Measurements from ENCODE around the gene VTN.
A peak's percentile ranks its signal among the peaks of the same experiment; 100 is the strongest.

VTN gene

GRCh38 chr17:28370035-28370743, at the start of gene VTN:
VTN (minus strand) TSS chr17:28370307; CDS start chr17:28370203, 104 bp downstream.
- DNase-seq: no peak

DNA sequence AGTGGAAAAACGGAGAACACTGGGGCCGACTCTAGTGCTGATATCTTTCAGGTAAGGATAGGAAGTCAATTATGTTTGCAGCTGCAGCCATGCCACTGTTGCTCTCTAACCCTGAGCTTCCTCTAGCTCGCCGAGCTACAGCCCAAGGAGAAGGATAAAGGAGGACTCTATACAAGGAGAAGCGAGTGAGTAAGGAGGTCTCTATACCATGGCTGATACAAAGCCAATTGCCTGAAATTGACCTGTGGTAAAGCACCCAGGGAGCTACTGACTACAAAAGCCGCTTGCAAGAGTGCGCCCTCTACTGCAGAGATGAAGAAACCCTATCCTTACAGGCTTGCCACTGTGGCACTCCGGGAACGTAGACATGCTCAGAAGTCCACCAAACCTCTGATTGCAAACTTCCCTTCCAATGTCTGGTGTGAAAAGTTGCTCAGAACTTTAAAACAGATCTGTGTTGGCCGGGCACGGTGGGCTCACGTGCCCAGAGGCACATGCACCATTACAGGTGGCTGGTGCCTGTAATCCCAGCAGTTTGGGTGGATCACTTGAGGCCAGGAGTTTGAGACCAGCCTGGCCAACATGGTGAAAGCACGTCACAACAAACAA, 46.7 kb upstream of the VTN start:
- peak; percentile 55 for DNase-seq

DNA sequence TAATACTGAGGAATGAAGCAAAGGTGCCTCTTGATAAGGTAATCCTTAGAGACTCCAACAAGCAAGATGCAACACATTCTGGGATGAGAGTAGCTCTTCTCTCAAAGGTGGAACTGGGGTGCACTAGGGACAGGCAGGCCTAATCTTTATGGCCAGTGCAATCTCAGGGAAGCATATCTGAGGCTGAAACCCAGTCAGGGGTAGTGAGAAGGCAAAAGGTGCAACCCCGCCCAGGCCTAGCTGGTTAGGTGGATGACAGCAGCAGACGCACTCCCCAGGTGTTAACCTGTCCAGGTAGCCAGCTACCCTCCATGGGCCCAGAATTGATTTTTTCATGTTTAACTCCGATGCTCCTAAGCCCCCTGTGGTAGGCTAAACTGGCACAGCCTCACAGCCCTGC, 45.8 kb upstream of the VTN start:
- DNase-seq: no peak

DNA sequence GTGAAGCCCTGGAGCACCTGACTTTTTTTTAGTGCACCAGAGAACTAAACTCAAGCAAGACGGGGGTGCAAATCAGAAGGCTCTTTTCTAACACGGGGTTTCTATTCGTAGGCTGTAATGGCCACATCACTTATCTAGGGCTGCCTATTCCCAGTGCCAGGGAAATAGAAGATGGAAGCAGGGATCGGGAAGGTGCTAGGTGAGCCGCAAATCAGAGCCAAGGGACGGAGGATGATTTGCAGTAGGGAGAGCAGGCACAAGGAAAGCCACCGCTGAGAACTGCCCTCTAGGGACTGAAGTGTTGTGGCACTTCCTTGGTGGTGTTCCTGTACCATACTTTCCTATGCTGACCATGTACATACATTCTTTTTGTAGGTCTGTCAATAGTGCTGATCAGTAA, 43.7 kb upstream of the VTN start:
- DNase-seq: no peak

GRCh38 chr17:28412099-28412498, 42.0 kb upstream of the VTN start:
- DNase-seq: no peak

GRCh38 chr17:28407974-28408306, 37.8 kb upstream of the VTN start:
- no peak for DNase-seq

- peak; percentile 65 for DNase-seq
Observed at GRCh38 chr17:28407130-28407973, 37.2 kb upstream of the VTN start.

GRCh38 chr17:28406473-28406814, 36.3 kb upstream of the VTN start:
- no peak for DNase-seq

DNA sequence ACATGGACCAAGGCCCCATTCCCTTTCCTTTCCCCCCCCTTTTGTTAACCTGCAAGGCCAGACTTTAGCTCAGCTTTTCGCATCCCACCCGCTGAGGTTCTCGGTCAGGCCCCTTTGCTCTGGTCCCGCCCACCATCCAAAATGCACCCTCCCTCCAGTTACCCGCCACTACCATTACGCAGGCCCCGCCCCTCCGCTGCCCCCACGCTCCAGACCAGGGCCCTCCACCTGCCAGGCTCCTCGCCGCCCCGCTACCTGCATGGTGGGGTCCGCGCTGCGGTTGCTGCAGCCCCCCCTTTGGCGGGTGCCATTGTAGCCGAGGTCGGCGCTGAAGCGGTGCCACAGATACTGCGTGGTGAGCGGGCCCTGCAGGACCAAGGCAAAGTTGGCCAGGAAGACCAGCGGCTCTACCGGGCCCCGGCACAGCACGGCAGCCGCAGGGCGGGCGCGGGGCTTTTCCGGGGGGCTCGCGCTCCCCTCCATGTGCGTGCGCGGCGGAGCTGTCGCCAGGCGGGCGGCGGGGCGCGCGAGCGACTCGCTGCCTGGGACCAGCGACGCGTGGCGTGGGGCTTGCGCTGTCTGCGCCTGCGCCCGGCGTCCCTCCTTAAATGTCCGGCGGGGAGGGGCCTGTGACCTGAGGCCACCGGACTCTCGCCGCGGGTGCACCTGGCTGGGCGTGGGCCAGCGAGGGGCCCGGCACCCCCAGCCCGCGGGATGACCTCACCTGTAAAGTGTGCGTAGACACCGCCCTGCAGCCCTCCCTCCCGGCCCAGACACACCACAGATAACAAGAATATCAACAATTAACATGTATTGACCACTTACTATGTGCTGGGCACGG, 35.7 kb upstream of the VTN start, which contains the start of gene SLC46A1:
Gene SLC46A1, minus strand, starts transcription at position 581 of the 841 bp plus-strand sequence. Its CDS starts 98 bp downstream, at position 483.
- DNase-seq: peak; percentile 67

GRCh38 chr17:28404812-28405570, 34.9 kb upstream of the VTN start:
- peak; percentile 18 for DNase-seq

GRCh38 chr17:28404461-28404811, 34.3 kb upstream of the VTN start:
- no peak for DNase-seq

DNA sequence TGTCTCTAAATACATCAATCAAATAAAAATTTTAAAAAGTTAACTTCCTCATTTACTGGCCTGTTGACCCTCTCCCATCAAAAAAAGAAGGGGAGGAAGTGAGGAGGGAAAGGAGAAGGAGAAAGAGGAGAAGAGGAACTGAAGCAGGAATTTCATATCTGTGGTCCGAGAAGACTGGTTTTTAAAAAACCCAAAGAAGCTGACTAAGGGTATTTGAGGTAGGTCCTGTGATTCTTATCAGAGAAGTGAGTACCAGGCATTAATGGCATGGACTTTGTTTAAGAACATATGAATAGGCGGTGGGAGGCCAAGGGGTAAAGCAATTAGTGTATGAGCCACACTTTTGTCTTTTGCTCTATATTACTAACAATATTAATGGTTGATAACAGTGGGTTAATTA, 33.9 kb upstream of the VTN start:
- no peak for DNase-seq

- no peak for DNase-seq
Observed at GRCh38 chr17:28402844-28403243, 32.7 kb upstream of the VTN start.

DNA sequence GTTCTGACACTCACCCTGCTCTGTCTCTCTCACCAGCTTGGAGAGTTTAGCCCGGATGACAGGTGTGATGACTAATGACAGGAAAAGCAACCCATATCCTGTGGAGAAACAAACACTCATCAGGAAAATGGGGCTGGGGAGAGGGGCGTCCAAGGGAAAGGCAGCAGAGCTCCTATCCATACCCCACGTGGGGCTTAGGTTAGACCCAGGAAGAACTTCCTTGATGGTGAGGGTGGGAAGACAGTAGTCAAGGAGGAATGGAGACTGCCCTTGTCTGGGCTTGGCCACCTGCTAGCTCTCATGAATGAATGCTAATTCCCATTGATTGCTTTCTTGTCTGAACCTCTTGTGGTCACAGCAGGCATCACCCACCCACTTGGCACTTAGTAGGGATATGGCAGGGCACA, 32.1 kb upstream of the VTN start:
- peak; percentile 31 for DNase-seq

DNA sequence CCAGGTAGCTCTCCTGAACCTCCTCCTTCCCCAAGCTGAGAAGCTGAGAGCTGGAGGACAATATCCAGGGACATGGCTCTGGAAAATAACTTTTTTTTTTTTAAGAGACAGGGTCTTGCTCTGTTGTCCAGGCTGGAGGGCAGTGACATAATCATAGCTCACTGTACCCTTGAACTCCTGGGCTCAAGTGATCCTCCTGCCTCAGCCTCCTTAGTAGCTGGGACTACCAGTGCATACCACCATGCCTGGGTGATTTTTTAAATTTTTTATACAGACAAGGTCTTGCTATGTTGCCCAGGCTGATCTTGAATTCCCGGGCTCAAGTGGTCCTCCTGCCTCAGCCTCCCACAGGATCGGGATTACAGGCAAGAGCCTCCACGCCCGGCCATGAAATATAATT, 29.7 kb upstream of the VTN start:
- DNase-seq: no peak

GRCh38 chr17:28398280-28398981, 28.3 kb upstream of the VTN start:
- no peak for DNase-seq

DNA sequence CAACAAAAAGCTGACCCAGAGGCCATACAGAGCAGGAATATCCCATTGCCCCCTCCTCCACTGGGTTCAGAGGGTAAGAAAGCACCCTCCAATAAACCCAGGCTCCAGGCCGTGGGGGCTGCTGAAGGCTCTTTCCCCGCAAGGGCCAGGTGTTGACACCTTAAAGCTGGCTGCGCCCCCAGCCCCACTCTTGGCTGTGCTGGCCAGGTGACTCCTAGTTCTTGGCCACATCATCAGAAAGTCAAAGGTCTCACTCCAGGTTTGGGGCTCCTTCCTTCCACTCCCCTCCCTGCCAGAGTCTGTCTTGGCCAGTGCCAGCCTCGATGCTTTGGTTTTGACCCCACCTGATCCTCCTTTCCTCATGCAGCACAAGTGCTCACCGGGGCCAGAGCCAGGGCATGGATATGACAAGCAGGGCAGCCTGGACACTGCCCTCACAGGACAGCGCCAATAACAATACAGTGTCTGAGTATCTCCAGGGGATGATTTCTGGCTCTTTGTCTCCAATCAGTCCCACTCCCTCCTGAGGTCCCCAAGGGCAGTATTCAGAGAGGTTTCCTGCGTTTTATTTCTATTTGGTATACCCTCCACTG, 27.7 kb upstream of the VTN start:
- no peak for DNase-seq

- DNase-seq: no peak
Observed at GRCh38 chr17:28397275-28397674, 27.2 kb upstream of the VTN start.

- DNase-seq: no peak
Observed at GRCh38 chr17:28396635-28397239, 26.6 kb upstream of the VTN start.

DNA sequence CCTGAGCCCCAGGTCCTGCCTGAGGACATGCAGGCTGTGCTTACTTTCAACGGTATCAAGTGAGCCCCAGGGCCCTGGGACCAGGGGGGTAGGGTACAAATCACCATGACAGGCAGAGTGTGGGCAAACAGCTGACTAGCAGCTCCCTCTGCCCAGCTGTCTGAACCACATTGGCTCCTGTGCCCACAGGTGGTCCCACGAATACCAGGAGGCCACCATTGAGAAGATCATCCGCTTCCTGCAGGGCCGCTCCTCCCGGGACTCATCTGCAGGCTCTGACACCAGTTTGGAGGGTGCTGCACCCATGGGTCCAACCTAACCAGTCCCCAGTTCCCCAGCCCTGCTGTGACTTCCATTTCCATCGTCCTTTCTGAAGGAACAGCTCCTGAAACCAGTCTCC, 25.9 kb upstream of the VTN start:
- no peak for DNase-seq

DNA sequence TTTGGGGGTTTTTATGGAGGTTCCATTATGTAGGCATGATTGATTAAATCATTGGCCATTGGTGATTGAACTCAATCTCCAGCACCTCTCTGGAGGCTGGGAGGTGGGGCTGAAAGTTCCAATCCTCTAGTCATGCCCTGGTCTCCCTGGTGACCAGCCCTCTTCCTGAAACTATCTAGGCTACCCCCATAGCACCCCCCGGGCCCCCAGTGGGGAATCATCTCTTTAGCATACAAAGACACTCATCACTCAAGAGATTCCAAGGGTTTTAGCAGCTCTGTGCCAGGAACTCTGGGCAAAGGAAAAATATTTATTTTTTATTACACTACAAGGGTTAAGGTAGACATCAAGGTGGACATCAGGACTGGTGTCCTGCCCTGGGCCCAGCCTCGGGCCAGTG, 25.3 kb upstream of the VTN start:
- DNase-seq: no peak
